HL-60 (cell line): ENCODE measurements around the gene SATB2.

Experiments
- DNase-seq, 2 experiments: peaks; one replicate each; pipeline ENCODE4 v3.0.0-alpha.2; 2010 to 2020; ENCODE audit warnings: low read depth in 1 of 2, low spot score in 1 of 2
- H3K27ac ChIP-seq: fragments of 250-450 bp; sonication (Bioruptor Pico); replicated peaks from 2 replicates; pipeline ENCODE4 v1.5.1; 2020; ENCODE audit warnings: mild to moderate bottlenecking, moderate library complexity
- H3K27me3 ChIP-seq: fragments of 250-450 bp; sonication (Bioruptor Pico); 2 replicates; pipeline ENCODE4 v1.5.1; 2021; ENCODE audit warnings: mild to moderate bottlenecking, moderate library complexity; ENCODE audit not compliant: insufficient read depth, poor library complexity, severe bottlenecking
- H3K4me3 ChIP-seq: replicated peaks from 2 replicates; pipeline ENCODE4 v1.5.1; 2011; ENCODE audit warnings: mild to moderate bottlenecking, control low read depth, low read length; ENCODE audit not compliant: insufficient read depth
- GABPA ChIP-seq: IDR thresholded peaks from 2 replicates; pipeline ENCODE4 v1.6.1; 2012; ENCODE audit warnings: low read depth
- POLR2AphosphoS5 ChIP-seq: IDR thresholded peaks from 2 replicates; pipeline ENCODE4 v1.6.1; 2012; ENCODE audit warnings: low read depth
- SPI1 ChIP-seq: IDR thresholded peaks from 2 replicates; pipeline ENCODE4 v1.6.1; 2012; ENCODE audit warnings: low read depth, mild to moderate bottlenecking, borderline replicate concordance
- TF ChIP-seq, protein P1 (sequence below): IDR thresholded peaks from 2 replicates; pipeline ENCODE4 v1.6.1; 2012; ENCODE audit warnings: low read depth; ENCODE audit not compliant: insufficient replicate concordance
- TF ChIP-seq, protein P2 (sequence below): IDR thresholded peaks from one replicate; pipeline ENCODE4 v1.5.1; 2011; ENCODE audit warnings: low read length, control low read depth, inconsistent platforms; ENCODE audit not compliant: insufficient read depth

Gene SATB2

DNA sequence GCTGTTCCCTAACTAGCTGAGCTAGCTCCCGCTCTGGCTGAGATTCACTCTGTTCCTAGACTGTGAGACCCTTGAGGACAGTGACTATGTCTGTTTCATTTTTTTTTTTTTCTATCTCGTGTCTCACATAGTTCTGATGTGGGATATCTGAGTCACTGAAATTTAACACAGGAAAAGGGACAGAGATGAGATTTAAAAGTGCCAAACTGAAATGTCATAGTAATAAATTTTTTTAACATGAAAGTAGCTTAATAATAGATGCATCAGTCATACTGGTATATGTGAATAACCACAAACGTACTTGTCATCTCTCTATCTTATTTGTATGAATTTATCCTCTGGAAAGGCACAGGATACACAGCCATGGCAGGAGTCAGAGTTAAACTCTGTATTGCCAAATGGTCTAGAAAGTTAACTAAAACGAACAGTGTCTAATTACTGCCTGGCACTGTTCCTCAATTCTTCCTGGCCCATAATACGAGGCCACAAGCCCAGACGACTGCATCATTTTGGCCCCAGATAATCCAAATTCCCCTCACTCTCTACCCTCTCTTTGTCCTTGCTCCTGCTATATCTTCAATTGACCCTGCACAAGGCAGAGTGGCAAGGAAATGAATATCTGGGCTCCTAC is 87.5 kb downstream of the SATB2 start:
- TF ChIP-seq GABPA (no peak), SPI1 (no peak), POLR2AphosphoS5 (no peak)
- TF ChIP-seq, protein P1, sequence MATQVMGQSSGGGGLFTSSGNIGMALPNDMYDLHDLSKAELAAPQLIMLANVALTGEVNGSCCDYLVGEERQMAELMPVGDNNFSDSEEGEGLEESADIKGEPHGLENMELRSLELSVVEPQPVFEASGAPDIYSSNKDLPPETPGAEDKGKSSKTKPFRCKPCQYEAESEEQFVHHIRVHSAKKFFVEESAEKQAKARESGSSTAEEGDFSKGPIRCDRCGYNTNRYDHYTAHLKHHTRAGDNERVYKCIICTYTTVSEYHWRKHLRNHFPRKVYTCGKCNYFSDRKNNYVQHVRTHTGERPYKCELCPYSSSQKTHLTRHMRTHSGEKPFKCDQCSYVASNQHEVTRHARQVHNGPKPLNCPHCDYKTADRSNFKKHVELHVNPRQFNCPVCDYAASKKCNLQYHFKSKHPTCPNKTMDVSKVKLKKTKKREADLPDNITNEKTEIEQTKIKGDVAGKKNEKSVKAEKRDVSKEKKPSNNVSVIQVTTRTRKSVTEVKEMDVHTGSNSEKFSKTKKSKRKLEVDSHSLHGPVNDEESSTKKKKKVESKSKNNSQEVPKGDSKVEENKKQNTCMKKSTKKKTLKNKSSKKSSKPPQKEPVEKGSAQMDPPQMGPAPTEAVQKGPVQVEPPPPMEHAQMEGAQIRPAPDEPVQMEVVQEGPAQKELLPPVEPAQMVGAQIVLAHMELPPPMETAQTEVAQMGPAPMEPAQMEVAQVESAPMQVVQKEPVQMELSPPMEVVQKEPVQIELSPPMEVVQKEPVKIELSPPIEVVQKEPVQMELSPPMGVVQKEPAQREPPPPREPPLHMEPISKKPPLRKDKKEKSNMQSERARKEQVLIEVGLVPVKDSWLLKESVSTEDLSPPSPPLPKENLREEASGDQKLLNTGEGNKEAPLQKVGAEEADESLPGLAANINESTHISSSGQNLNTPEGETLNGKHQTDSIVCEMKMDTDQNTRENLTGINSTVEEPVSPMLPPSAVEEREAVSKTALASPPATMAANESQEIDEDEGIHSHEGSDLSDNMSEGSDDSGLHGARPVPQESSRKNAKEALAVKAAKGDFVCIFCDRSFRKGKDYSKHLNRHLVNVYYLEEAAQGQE: no peak
- TF ChIP-seq, protein P2, sequence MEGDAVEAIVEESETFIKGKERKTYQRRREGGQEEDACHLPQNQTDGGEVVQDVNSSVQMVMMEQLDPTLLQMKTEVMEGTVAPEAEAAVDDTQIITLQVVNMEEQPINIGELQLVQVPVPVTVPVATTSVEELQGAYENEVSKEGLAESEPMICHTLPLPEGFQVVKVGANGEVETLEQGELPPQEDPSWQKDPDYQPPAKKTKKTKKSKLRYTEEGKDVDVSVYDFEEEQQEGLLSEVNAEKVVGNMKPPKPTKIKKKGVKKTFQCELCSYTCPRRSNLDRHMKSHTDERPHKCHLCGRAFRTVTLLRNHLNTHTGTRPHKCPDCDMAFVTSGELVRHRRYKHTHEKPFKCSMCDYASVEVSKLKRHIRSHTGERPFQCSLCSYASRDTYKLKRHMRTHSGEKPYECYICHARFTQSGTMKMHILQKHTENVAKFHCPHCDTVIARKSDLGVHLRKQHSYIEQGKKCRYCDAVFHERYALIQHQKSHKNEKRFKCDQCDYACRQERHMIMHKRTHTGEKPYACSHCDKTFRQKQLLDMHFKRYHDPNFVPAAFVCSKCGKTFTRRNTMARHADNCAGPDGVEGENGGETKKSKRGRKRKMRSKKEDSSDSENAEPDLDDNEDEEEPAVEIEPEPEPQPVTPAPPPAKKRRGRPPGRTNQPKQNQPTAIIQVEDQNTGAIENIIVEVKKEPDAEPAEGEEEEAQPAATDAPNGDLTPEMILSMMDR: no peak
- Histone ChIP-seq H3K4me3 (no peak overlapping the region), H3K27me3 (no peaks in the 10 kb centered on the region), H3K27ac (no peak overlapping the region)
- no peak for DNase-seq

DNA sequence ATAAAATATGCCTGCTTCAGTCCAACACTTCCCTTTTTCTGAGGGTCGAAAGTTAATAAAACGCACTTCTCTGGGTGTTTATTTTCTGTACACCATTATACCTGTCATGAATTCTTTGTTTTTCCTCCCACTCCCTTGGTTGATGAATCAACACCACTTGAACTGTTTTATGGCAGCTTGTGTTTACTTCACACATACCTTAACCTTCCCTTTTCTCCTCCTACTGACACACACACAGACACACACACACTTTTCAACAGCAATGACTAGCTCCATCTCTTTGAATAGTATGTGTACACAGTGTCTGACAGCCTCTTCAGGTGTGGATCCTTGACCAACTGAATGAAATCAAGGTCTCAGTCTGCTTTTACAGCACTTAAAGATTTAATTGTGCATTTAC is 91.3 kb downstream of the SATB2 start:
- no peaks in the 10 kb centered on the region for H3K27me3 ChIP-seq
- DNase-seq: no peak
- no peak overlapping the region for H3K4me3 ChIP-seq
- TF ChIP-seq, protein P2: no peak
- TF ChIP-seq POLR2AphosphoS5 (no peak), GABPA (no peak), SPI1 (no peak)
- TF ChIP-seq, protein P1: no peak
- no peak overlapping the region for H3K27ac ChIP-seq

DNA sequence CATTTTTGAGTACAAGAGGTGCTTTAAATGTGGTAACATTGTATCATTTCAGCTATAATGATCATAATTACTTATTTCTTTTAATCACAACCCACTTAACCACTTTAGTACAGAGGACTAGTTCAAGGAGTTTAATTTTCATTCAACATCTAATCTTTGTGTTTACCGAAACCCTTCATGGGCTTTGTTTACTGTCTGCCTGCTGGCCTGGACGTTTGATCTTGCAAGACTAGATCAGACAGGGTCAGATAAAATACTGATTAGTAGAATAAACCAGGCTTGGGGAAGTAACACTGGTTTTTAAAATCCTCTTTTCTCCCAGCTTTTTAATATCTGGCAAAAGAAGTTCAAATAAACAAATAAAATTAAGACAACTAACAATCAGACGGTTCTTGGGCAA is 93.6 kb downstream of the SATB2 start:
- TF ChIP-seq, protein P2: no peak
- TF ChIP-seq POLR2AphosphoS5 (no peak), GABPA (no peak)
- Histone ChIP-seq H3K27me3 (no peaks in the 10 kb centered on the region), H3K4me3 (no peak overlapping the region), H3K27ac (no peak overlapping the region)
- no peak for DNase-seq

DNA sequence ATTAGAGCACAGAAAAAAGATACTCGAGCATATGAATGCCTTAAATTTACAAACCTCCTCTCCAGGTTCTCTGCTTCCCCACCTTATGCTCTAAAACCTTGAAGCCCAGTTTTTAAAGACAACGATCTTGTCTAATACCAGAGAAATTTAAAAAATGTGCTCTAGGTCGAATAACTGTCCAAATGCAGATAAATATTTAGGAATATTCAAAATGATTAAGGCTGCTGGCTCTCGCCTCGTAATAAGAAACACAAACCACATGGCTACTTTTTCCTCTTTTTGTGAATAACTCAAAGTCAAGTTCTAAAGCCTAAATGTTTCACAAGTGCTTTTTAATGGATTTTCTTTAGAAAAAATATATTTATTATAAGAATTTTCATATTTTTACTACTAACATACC is 101.3 kb downstream of the SATB2 start:
- no peak overlapping the region for H3K4me3 ChIP-seq
- H3K27me3 ChIP-seq: no peaks in the 10 kb centered on the region
- H3K27ac ChIP-seq: no peak overlapping the region
- DNase-seq: no peak
- TF ChIP-seq POLR2AphosphoS5 (no peak), GABPA (no peak), SPI1 (no peak)
- TF ChIP-seq, protein P1: no peak
- TF ChIP-seq, protein P2: no peak
